IPS-18a (cell line): ENCODE data around the gene UBE3A.
A peak's percentile ranks its signal among the peaks of the same experiment; 100 is the strongest.

Experiments
- H3K27ac ChIP-seq: one replicate; pipeline ENCODE4 v1.5.1; 2013; ENCODE audit warnings: low read length
- H3K27me3 ChIP-seq: one replicate; pipeline ENCODE4 v1.6.1; 2013; ENCODE audit warnings: mild to moderate bottlenecking, low read length; ENCODE audit not compliant: control insufficient read depth, insufficient read depth
- H3K36me3 ChIP-seq: one replicate; pipeline ENCODE4 v1.6.1; 2013; ENCODE audit warnings: low read depth, low read length; ENCODE audit not compliant: control insufficient read depth
- H3K4me1 ChIP-seq: one replicate; pipeline ENCODE4 v1.6.1; 2013; ENCODE audit warnings: low read depth, low read length; ENCODE audit not compliant: control insufficient read depth
- H3K4me3 ChIP-seq: one replicate; pipeline ENCODE4 v1.5.1; 2013; ENCODE audit warnings: low read length
- H3K9ac ChIP-seq: one replicate; pipeline ENCODE4 v1.6.1; 2013; ENCODE audit warnings: mild to moderate bottlenecking, low read length, moderate library complexity
- H3K9me3 ChIP-seq: one replicate; pipeline ENCODE4 v1.6.1; 2013; ENCODE audit warnings: low read depth, low read length; ENCODE audit not compliant: control insufficient read depth

The UBE3A gene

GRCh38 chr15:25437777-25438600 lies 835 bp downstream of the UBE3A start:
- Histone ChIP-seq H3K27ac (no peak overlapping the region), H3K4me3 (peak overlapping the region; percentile 97), H3K27me3 (no peaks in the 10 kb centered on the region), H3K4me1 (peaks cover 15% of the 10 kb centered on the region), H3K36me3 (peaks cover 2% of the 10 kb centered on the region), H3K9ac (peak overlapping the region; percentile 86), H3K9me3 (no peaks in the 10 kb centered on the region)

GRCh38 chr15:25436707-25437106 lies 2.1 kb downstream of the UBE3A start:
- Histone ChIP-seq H3K27me3 (no peaks in the 10 kb centered on the region), H3K9me3 (no peaks in the 10 kb centered on the region), H3K4me1 (peaks cover 15% of the 10 kb centered on the region), H3K27ac (no peak overlapping the region), H3K9ac (peak overlapping the region; percentile 86), H3K36me3 (peaks cover 2% of the 10 kb centered on the region), H3K4me3 (peak overlapping the region; percentile 97)

GRCh38 chr15:25435474-25436243 lies 3.2 kb downstream of the UBE3A start:
- no peak overlapping the region for H3K27ac ChIP-seq
- no peak overlapping the region for H3K9ac ChIP-seq
- H3K36me3 ChIP-seq, result peaks cover 2% of the 10 kb centered on the region
- no peaks in the 10 kb centered on the region for H3K27me3 ChIP-seq
- peak overlapping the region; percentile 97 for H3K4me3 ChIP-seq
- peaks cover 20% of the 10 kb centered on the region for H3K4me1 ChIP-seq
- H3K9me3 ChIP-seq, result no peaks in the 10 kb centered on the region

GRCh38 chr15:25433118-25433865 lies 5.5 kb downstream of the UBE3A start:
- peaks cover 2% of the 10 kb centered on the region for H3K36me3 ChIP-seq
- no peak overlapping the region for H3K9ac ChIP-seq
- no peak overlapping the region for H3K27ac ChIP-seq
- no peaks in the 10 kb centered on the region for H3K9me3 ChIP-seq
- H3K4me3 ChIP-seq, result no peak overlapping the region
- H3K4me1 ChIP-seq, result peaks cover 23% of the 10 kb centered on the region
- H3K27me3 ChIP-seq, result no peaks in the 10 kb centered on the region

GRCh38 chr15:25431836-25432561 lies 6.8 kb downstream of the UBE3A start:
- H3K4me3 ChIP-seq, result no peak overlapping the region
- H3K9me3 ChIP-seq, result no peaks in the 10 kb centered on the region
- H3K27ac ChIP-seq, result no peak overlapping the region
- H3K9ac ChIP-seq, result no peak overlapping the region
- peaks cover 21% of the 10 kb centered on the region for H3K4me1 ChIP-seq
- H3K27me3 ChIP-seq, result no peaks in the 10 kb centered on the region
- H3K36me3 ChIP-seq, result peaks cover 2% of the 10 kb centered on the region

- no peak overlapping the region for H3K9ac ChIP-seq
- no peak overlapping the region for H3K27ac ChIP-seq
- H3K4me1 ChIP-seq, result peaks cover 10% of the 10 kb centered on the region
- H3K27me3 ChIP-seq, result no peaks in the 10 kb centered on the region
- no peaks in the 10 kb centered on the region for H3K36me3 ChIP-seq
- no peaks in the 10 kb centered on the region for H3K9me3 ChIP-seq
- no peak overlapping the region for H3K4me3 ChIP-seq
Measured at GRCh38 chr15:25427861-25428260, 11.0 kb downstream of the UBE3A start.

- no peaks in the 10 kb centered on the region for H3K9me3 ChIP-seq
- H3K27me3 ChIP-seq, result no peaks in the 10 kb centered on the region
- H3K4me3 ChIP-seq, result no peak overlapping the region
- no peaks in the 10 kb centered on the region for H3K36me3 ChIP-seq
- no peak overlapping the region for H3K9ac ChIP-seq
- H3K4me1 ChIP-seq, result peaks cover 10% of the 10 kb centered on the region
- no peak overlapping the region for H3K27ac ChIP-seq
Measured at GRCh38 chr15:25426896-25427610, 11.8 kb downstream of the UBE3A start.

GRCh38 chr15:25424073-25424472 lies 14.8 kb downstream of the UBE3A start:
- Histone ChIP-seq H3K9me3 (no peaks in the 10 kb centered on the region), H3K36me3 (no peaks in the 10 kb centered on the region), H3K4me3 (no peak overlapping the region), H3K27me3 (no peaks in the 10 kb centered on the region), H3K27ac (no peak overlapping the region), H3K9ac (no peak overlapping the region), H3K4me1 (peaks cover 3% of the 10 kb centered on the region)

- Histone ChIP-seq H3K27me3 (no peaks in the 10 kb centered on the region), H3K4me1 (peaks cover 1% of the 10 kb centered on the region), H3K9me3 (no peaks in the 10 kb centered on the region), H3K27ac (no peak overlapping the region), H3K36me3 (no peaks in the 10 kb centered on the region), H3K9ac (no peak overlapping the region), H3K4me3 (no peak overlapping the region)
Measured at GRCh38 chr15:25422021-25422420, 16.8 kb downstream of the UBE3A start.

- Histone ChIP-seq H3K4me1 (peaks cover 6% of the 10 kb centered on the region), H3K27ac (no peak overlapping the region), H3K9me3 (no peaks in the 10 kb centered on the region), H3K4me3 (no peak overlapping the region), H3K27me3 (no peaks in the 10 kb centered on the region), H3K36me3 (no peaks in the 10 kb centered on the region), H3K9ac (no peak overlapping the region)
Measured at GRCh38 chr15:25418202-25418601, 20.6 kb downstream of the UBE3A start.
